Peyer's patch (tissue), 4 donors: Measurements from ENCODE around the gene ADGRD1.

Experiments
- POLR2A ChIP-seq, 2 donors: fragments of 450-650 bp; IDR thresholded peaks; one replicate each; pipeline ENCODE4 v1.5.1; 2017; ENCODE audit warnings: antibody characterized with exemption in 2 of 2, mild to moderate bottlenecking in 2 of 2, moderate library complexity in 2 of 2
- TF ChIP-seq, protein P1 (sequence below), 6 experiments: fragments of 450-650 bp in 4 of 6; fragments of 200-600 bp in 2 of 6; sonication (generic) in 1 of 6; IDR thresholded peaks; one replicate each; pipeline ENCODE4 v1.5.1; 2017 to 2019; ENCODE audit warnings: antibody characterized with exemption in 6 of 6, mild to moderate bottlenecking in 3 of 6, moderate library complexity in 1 of 6

GRCh38 chr12:130968611-130969010, 14.9 kb downstream of the ADGRD1 start:
- TF ChIP-seq, protein P1, sequence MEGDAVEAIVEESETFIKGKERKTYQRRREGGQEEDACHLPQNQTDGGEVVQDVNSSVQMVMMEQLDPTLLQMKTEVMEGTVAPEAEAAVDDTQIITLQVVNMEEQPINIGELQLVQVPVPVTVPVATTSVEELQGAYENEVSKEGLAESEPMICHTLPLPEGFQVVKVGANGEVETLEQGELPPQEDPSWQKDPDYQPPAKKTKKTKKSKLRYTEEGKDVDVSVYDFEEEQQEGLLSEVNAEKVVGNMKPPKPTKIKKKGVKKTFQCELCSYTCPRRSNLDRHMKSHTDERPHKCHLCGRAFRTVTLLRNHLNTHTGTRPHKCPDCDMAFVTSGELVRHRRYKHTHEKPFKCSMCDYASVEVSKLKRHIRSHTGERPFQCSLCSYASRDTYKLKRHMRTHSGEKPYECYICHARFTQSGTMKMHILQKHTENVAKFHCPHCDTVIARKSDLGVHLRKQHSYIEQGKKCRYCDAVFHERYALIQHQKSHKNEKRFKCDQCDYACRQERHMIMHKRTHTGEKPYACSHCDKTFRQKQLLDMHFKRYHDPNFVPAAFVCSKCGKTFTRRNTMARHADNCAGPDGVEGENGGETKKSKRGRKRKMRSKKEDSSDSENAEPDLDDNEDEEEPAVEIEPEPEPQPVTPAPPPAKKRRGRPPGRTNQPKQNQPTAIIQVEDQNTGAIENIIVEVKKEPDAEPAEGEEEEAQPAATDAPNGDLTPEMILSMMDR (IDR thresholded peaks at IDR 0.05) = no peak
- no peak for TF ChIP-seq POLR2A (IDR thresholded peaks at IDR 0.05)
